ENCODE measurements around the gene ENOX1.

Gene ENOX1

DNA sequence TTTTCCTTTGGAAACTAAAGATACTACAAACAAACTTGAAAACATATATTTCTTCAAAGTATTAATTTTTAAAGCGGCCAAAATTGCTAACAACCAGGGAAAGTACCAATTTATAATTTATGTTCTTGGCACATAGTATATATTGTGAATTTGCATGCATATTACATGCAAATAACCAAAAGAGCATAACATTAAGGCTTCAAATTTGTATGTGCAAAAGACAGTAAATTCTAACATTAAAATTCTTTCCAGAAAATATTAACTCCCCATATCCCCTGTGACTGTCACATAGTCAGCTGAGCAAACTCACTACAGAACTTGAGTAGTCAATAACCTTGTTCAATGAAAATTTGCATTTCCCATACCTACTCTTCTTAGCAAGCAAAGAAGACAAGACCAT lies 133.4 kb downstream of the ENOX1 start:
- H3K4me3 ChIP-seq (ENCODE audit: control insufficient read depth, low read depth, low read length) = no peak overlapping the region
- no peak for TF ChIP-seq CTCF (IDR thresholded peaks at IDR 0.05; ENCODE audit: control insufficient read depth, insufficient read depth, low read depth, low read length, missing control alignments)
- DNase-seq (ENCODE audit: low read depth) = no peak

GRCh38 chr13:43652760-43653159 lies 134.0 kb downstream of the ENOX1 start:
- TF ChIP-seq CTCF (IDR thresholded peaks at IDR 0.05; ENCODE audit: control insufficient read depth, insufficient read depth, low read depth, low read length, missing control alignments) = no peak
- DNase-seq (ENCODE audit: low read depth) = no peak
- no peak overlapping the region for H3K4me3 ChIP-seq (ENCODE audit: control insufficient read depth, low read depth, low read length)

GRCh38 chr13:43650882-43651281 lies 135.9 kb downstream of the ENOX1 start:
- H3K4me3 ChIP-seq (ENCODE audit: control insufficient read depth, low read depth, low read length) = no peak overlapping the region
- no peak for TF ChIP-seq CTCF (IDR thresholded peaks at IDR 0.05; ENCODE audit: control insufficient read depth, insufficient read depth, low read depth, low read length, missing control alignments)
- no peak for DNase-seq (ENCODE audit: low read depth)

DNA sequence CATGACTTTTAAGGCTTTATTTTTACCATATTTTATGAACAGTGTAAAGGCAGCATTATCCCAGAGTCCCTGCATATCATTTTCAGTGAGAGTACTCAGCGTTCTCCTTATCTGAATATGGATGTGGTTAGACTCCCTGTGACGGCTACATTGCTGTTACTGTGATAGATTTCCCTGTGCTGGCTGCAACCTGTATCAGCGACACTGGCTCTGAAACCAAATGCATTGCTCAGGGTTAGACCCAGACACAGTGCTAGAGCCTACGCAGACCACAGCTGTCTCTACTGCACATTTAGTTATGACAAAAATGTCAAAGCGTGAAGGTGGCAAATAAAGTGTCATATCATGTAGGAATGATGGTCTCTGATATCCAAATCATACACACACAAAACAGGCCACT lies 138.0 kb downstream of the ENOX1 start:
- no peak overlapping the region for H3K4me3 ChIP-seq (ENCODE audit: control insufficient read depth, low read depth, low read length)
- DNase-seq (ENCODE audit: low read depth) = no peak
- no peak for TF ChIP-seq CTCF (IDR thresholded peaks at IDR 0.05; ENCODE audit: control insufficient read depth, insufficient read depth, low read depth, low read length, missing control alignments)

- no peak overlapping the region for H3K4me3 ChIP-seq (ENCODE audit: control insufficient read depth, low read depth, low read length)
- no peak for TF ChIP-seq CTCF (IDR thresholded peaks at IDR 0.05; ENCODE audit: control insufficient read depth, insufficient read depth, low read depth, low read length, missing control alignments)
- DNase-seq (ENCODE audit: low read depth) = no peak
These were observed 139.3 kb downstream of the ENOX1 start for GRCh38 chr13:43647471-43647870.

DNA sequence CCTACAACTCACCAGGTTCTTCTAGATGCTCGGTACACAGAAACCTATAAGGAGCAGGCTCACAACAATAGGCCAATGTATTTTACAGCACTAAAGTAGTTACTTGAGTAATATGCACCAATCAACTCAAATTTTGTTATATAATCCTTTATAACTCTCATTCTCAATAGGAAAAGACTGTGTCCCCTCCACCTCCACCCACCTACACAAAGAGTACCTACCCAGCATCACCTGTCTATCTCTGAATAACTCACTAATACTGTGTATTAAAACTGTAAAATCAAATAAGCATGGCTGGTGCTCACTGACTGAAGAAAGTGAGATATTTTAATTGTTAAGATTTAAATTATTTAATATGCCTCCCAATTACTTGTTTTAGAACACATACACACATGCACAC lies 146.3 kb downstream of the ENOX1 start:
- no peak for DNase-seq (ENCODE audit: low read depth)
- TF ChIP-seq CTCF (IDR thresholded peaks at IDR 0.05; ENCODE audit: control insufficient read depth, insufficient read depth, low read depth, low read length, missing control alignments) = no peak
- no peak overlapping the region for H3K4me3 ChIP-seq (ENCODE audit: control insufficient read depth, low read depth, low read length)

DNA sequence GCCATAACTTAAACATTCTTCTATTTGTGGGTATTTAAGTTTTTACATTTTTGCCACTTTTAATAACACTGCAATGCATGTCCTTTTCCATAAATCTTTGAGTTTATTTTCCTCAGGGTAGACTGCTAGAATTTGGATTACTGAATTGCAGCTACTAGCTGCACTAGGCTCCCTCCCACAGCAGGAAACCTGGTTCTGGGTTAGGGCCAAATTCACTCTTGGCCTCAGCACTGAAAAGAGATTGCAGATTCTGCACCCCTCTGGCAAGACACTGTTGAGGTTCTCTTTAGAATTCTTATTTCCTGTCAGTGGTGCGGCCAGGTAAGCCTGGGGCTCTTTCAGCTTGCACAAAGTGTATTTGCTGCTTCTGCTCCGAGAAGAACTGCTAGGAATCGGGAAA lies 155.7 kb downstream of the ENOX1 start:
- no peak for DNase-seq (ENCODE audit: low read depth)
- H3K4me3 ChIP-seq (ENCODE audit: control insufficient read depth, low read depth, low read length) = no peak overlapping the region
- TF ChIP-seq CTCF (IDR thresholded peaks at IDR 0.05; ENCODE audit: control insufficient read depth, insufficient read depth, low read depth, low read length, missing control alignments) = no peak

Data from AG09309 (cell line).